PC-9 (cell line): ENCODE data around the gene ABCA4.

ENCODE experiments used
- CTCF ChIP-seq: fragments of 200-600 bp; sonication (generic); conservative IDR thresholded peaks from 2 replicates; pipeline ENCODE4 v1.6.1; 2017; ENCODE audit warnings: mixed run types, antibody characterized with exemption, mild to moderate bottlenecking, moderate library complexity
- EZH2 ChIP-seq: fragments of 200-600 bp; sonication (generic); IDR thresholded peaks from 2 replicates; pipeline ENCODE4 v1.8.0; 2017; ENCODE audit warnings: antibody characterized with exemption, low read depth

- TF ChIP-seq CTCF (no peak), EZH2 (no peak)
These were observed 118.7 kb downstream of the ABCA4 start for GRCh38 chr1:94002046-94002787.
